HepG2 (cell line): ENCODE data around the gene SLC25A19. TPM values are rescaled to one million over a fixed set of nuclear protein-coding genes. Genes with fewer than 3 reads are reported as not detected.

Experiments
- ATF3 ChIP-seq: sonication (generic); formaldehyde crosslinking; IDR thresholded peaks from 2 replicates; pipeline ENCODE4 v1.4.0; 2020; ENCODE audit warnings: missing genetic modification reagents
- CBX5 ChIP-seq: sonication (generic); formaldehyde crosslinking; IDR thresholded peaks from 2 replicates; pipeline ENCODE4 v1.4.0; 2020; ENCODE audit warnings: missing genetic modification reagents, borderline replicate concordance
- ELF3 ChIP-seq: IDR thresholded peaks from 2 replicates; pipeline ENCODE4 v1.6.1; 2016; ENCODE audit warnings: missing genetic modification reagents, missing compliant biosample characterization
- FIP1L1 ChIP-seq: fragments of 200-400 bp; formaldehyde crosslinking; IDR thresholded peaks from 2 replicates; pipeline ENCODE4 v1.6.1; 2018; ENCODE audit warnings: low read depth, mild to moderate bottlenecking, low read length, moderate library complexity, borderline replicate concordance; ENCODE audit not compliant: insufficient read depth
- HNF4A ChIP-seq: sonication (generic); formaldehyde crosslinking; IDR thresholded peaks from 2 replicates; pipeline ENCODE4 v1.4.0; 2020; ENCODE audit warnings: missing genetic modification reagents
- HNRNPH1 ChIP-seq: fragments of 200-400 bp; formaldehyde crosslinking; optimal IDR thresholded peaks from 2 replicates; pipeline ENCODE3; 2017; ENCODE audit warnings: mild to moderate bottlenecking, low read depth, low read length
- IKZF4 ChIP-seq: sonication (generic); formaldehyde crosslinking; IDR thresholded peaks from 2 replicates; pipeline ENCODE4 v1.5.1; 2020; ENCODE audit warnings: borderline replicate concordance, mild to moderate bottlenecking, low read depth, missing genetic modification reagents; ENCODE audit errors: not compliant biosample characterization
- IRX3 ChIP-seq: sonication (generic); formaldehyde crosslinking; IDR thresholded peaks from 2 replicates; pipeline ENCODE4 v1.8.1; 2023; ENCODE audit warnings: mild to moderate bottlenecking, low read depth, missing genetic modification reagents, borderline replicate concordance
- MLLT10 ChIP-seq: sonication (generic); formaldehyde crosslinking; IDR thresholded peaks from 2 replicates; pipeline ENCODE4 v1.4.0; 2020; ENCODE audit warnings: missing genetic modification reagents
- MXI1 ChIP-seq: IDR thresholded peaks from 3 replicates; pipeline ENCODE4 v1.6.1; 2012; ENCODE audit warnings: low read depth, low read length, inconsistent platforms, borderline replicate concordance
- MZF1 ChIP-seq: sonication (generic); formaldehyde crosslinking; IDR thresholded peaks from 2 replicates; pipeline ENCODE4 v1.8.1; 2023; ENCODE audit warnings: mild to moderate bottlenecking, missing genetic modification reagents, borderline replicate concordance
- NR2C2 ChIP-seq: sonication (generic); formaldehyde crosslinking; IDR thresholded peaks from 2 replicates; pipeline ENCODE4 v1.4.0; 2020; ENCODE audit warnings: missing genetic modification reagents, mild to moderate bottlenecking, moderate library complexity, borderline replicate concordance
- NR2F6 ChIP-seq, 2 experiments: IDR thresholded peaks; 2 replicates each; pipeline ENCODE4 v1.6.1; 2016; ENCODE audit warnings: antibody characterized with exemption in 1 of 2, mild to moderate bottlenecking in 1 of 2
- PAF1 ChIP-seq: IDR thresholded peaks from 2 replicates; pipeline ENCODE4 v1.6.1; 2016; ENCODE audit warnings: missing genetic modification reagents, missing compliant biosample characterization
- PHB2 ChIP-seq: fragments of 450-650 bp; IDR thresholded peaks from 2 replicates; pipeline ENCODE4 v1.6.1; 2018; ENCODE audit not compliant: partially characterized antibody
- SMAD1 ChIP-seq: sonication (generic); formaldehyde crosslinking; IDR thresholded peaks from 2 replicates; pipeline ENCODE4 v1.4.0; 2020; ENCODE audit warnings: missing genetic modification reagents, low read depth, mild to moderate bottlenecking, borderline replicate concordance
- SMARCC2 ChIP-seq: fragments of 450-650 bp; IDR thresholded peaks from 2 replicates; pipeline ENCODE4 v1.6.1; 2017; ENCODE audit warnings: antibody characterized with exemption, mild to moderate bottlenecking
- THYN1 ChIP-seq: sonication (generic); formaldehyde crosslinking; IDR thresholded peaks from 2 replicates; pipeline ENCODE4 v1.8.1; 2023; ENCODE audit warnings: low read depth, mild to moderate bottlenecking, moderate library complexity, missing genetic modification reagents, borderline replicate concordance
- ZBED4 ChIP-seq: sonication (generic); formaldehyde crosslinking; IDR thresholded peaks from 2 replicates; pipeline ENCODE4 v1.4.0; 2020; ENCODE audit warnings: missing genetic modification reagents, borderline replicate concordance
- ZNF547 ChIP-seq: sonication (generic); formaldehyde crosslinking; IDR thresholded peaks from 2 replicates; pipeline ENCODE4 v1.5.1; 2020; ENCODE audit warnings: mild to moderate bottlenecking, missing genetic modification reagents
- ZZZ3 ChIP-seq: sonication (generic); formaldehyde crosslinking; IDR thresholded peaks from 2 replicates; pipeline ENCODE4 v1.4.0; 2020; ENCODE audit warnings: missing genetic modification reagents, mild to moderate bottlenecking, borderline replicate concordance
- polyA plus RNA-seq, 8 experiments: library from polyadenylated mRNA; depleted of rRNA in 3 of 8; stranded (reverse) in 7 of 8; unstranded in 1 of 8; fragments of >200 nt; fragmentation: Illumina TruSeq in 4 of 8; extraction: Trizol in 4 of 8; gene quantifications; 2 replicates each; pipeline versions ENCODE4 v1.2.1 to v1.2.3, GENCODE V29; 2011 to 2016; ENCODE audit warnings: low read depth in 4 of 8, missing spikeins in 1 of 8, mixed read lengths in 1 of 8; ENCODE audit not compliant: insufficient read depth in 1 of 8
- total RNA-seq, 5 experiments: library from RNA; depleted of rRNA; stranded (reverse); fragments of >200 nt; fragmentation: Illumina TruSeq; extraction: Trizol; gene quantifications; 2 replicates each; pipeline ENCODE4 v1.2.3, GENCODE V29; 2016; ENCODE audit warnings: low read depth in 1 of 5
- TF ChIP-seq, protein P1 (sequence below): sonication (generic); formaldehyde crosslinking; IDR thresholded peaks from 2 replicates; pipeline ENCODE4 v1.4.0; 2020; ENCODE audit warnings: missing genetic modification reagents

Gene SLC25A19
- total and polyA plus RNA-seq, 2 of the 13 experiments (the other 11 are each of a cell fraction or from before 2014, with no cell fraction given), result 24.4 to 41.4 TPM

DNA sequence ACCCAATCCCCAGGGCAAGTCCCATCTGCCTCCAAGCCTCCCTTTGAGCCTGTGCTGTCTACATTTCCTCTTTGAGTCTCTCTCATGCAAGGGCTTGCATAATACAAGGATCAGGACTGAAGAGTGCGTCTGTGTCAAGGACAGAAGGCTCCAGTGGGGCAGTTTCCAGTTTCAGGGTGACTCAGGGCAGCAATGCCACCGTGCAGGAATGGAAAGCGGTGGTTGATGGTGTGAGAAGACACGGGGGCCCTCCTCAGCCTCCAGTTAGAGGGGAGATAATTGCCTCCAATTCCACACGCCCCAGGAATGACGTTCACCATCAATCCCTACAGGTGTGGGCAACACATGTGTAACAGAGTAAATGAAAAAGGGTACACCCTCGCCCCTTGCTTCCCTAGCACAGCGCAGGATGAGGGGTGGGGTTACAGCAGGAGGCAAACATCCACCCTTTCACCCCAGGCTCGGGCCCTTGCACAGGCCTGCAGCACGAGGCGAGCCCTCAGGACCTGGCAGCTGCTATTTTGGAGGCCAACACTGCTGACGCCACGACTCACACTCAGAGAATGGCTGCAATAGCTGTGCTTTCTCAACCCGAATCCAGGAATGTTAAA, 24.8 kb upstream of the SLC25A19 start (continued):
- TF ChIP-seq MXI1, result no peak
- peak; percentile 42; the same call in 1 of the 2 replicates for TF ChIP-seq NR2F6 (IDR thresholded peaks at IDR 0.05)
- TF ChIP-seq NR2F6 (CRISPR knock-in tag; IDR thresholded peaks at IDR 0.05), result peak; percentile 69; the same call in 1 of the 2 replicates
- peak; percentile 61; the same call in 1 of the 2 replicates for TF ChIP-seq ELF3 (CRISPR knock-in tag)
- TF ChIP-seq, protein P1, sequence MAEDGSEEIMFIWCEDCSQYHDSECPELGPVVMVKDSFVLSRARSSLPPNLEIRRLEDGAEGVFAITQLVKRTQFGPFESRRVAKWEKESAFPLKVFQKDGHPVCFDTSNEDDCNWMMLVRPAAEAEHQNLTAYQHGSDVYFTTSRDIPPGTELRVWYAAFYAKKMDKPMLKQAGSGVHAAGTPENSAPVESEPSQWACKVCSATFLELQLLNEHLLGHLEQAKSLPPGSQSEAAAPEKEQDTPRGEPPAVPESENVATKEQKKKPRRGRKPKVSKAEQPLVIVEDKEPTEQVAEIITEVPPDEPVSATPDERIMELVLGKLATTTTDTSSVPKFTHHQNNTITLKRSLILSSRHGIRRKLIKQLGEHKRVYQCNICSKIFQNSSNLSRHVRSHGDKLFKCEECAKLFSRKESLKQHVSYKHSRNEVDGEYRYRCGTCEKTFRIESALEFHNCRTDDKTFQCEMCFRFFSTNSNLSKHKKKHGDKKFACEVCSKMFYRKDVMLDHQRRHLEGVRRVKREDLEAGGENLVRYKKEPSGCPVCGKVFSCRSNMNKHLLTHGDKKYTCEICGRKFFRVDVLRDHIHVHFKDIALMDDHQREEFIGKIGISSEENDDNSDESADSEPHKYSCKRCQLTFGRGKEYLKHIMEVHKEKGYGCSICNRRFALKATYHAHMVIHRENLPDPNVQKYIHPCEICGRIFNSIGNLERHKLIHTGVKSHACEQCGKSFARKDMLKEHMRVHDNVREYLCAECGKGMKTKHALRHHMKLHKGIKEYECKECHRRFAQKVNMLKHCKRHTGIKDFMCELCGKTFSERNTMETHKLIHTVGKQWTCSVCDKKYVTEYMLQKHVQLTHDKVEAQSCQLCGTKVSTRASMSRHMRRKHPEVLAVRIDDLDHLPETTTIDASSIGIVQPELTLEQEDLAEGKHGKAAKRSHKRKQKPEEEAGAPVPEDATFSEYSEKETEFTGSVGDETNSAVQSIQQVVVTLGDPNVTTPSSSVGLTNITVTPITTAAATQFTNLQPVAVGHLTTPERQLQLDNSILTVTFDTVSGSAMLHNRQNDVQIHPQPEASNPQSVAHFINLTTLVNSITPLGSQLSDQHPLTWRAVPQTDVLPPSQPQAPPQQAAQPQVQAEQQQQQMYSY (CRISPR knock-in tag), result no peak
- TF ChIP-seq IRX3, result no peak
- 0 out of 2 replicates have a peak, but pooled peaks have one; percentile 33 for TF ChIP-seq PAF1
- TF ChIP-seq HNF4A (CRISPR knock-in tag), result peak; percentile 63
- TF ChIP-seq FIP1L1, result no peak
- no peak for TF ChIP-seq ZZZ3
- TF ChIP-seq ATF3 (CRISPR knock-in tag), result no peak
- TF ChIP-seq SMAD1 (CRISPR knock-in tag), result no peak
- no peak for TF ChIP-seq ZBED4 (CRISPR knock-in tag)
- no peak for TF ChIP-seq CBX5 (CRISPR knock-in tag)
- TF ChIP-seq IKZF4 (CRISPR knock-in tag), result no peak
- no peak for TF ChIP-seq THYN1
- TF ChIP-seq MLLT10 (CRISPR knock-in tag), result no peak
- no peak for TF ChIP-seq MZF1 (CRISPR knock-in tag)
- no peak for TF ChIP-seq PHB2
- no peak for TF ChIP-seq SMARCC2
- no peak for TF ChIP-seq NR2C2 (CRISPR knock-in tag)
- no peak for TF ChIP-seq ZNF547 (CRISPR knock-in tag)
- TF ChIP-seq HNRNPH1, result no peak
